AG09309 (cell line): ENCODE measurements around the gene FAM168A.

Experiments used
- DNase-seq: peaks from one replicate; pipeline ENCODE4 v3.0.0-alpha.2; 2010; ENCODE audit warnings: low read depth
- H3K4me3 ChIP-seq: 2 replicates; pipeline ENCODE4 v1.5.1; 2011; ENCODE audit warnings: mild to moderate bottlenecking, low read depth, low read length, moderate library complexity; ENCODE audit not compliant: control insufficient read depth
- TF ChIP-seq, protein P1 (sequence below): IDR thresholded peaks from 2 replicates; pipeline ENCODE4 v1.5.1; 2011; ENCODE audit warnings: mild to moderate bottlenecking, low read depth, low read length, inconsistent platforms; ENCODE audit not compliant: insufficient read depth, control insufficient read depth; ENCODE audit errors: missing control alignments

FAM168A gene

DNA sequence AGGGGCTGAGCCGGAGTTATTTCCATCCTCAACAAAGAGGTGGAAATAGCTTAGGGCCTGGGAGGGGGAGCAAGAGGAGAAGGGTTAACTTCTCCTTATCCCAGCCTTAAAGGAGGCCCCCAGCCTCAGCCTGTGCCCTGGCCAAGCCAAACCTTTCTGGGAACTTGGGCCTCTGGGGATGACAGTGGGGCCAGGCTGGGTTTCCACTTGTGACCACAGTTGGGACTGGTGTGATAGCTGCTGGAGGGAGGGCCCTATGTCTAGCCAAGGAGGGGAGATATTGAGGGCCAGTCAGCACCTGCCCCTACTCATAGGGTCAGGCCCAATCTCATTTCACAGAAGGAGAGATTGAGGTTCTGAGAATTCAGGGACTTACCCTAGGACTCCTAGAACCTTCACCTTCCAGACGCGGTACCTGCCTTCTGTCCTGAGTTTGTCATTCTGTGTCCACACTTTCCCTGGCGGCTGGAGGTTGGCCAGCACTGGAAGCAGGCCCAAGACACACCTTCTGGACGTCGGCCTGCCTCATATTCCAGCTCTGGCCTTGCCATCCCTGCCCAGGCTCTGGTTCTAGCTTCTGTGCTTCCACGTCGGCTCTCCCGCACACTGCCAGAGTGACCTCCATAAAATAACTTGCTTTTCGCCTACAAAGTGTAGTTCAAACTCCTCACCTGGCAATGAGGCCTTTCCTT, 218.6 kb downstream of the FAM168A start:
- no peak overlapping the region for H3K4me3 ChIP-seq
- TF ChIP-seq, protein P1, sequence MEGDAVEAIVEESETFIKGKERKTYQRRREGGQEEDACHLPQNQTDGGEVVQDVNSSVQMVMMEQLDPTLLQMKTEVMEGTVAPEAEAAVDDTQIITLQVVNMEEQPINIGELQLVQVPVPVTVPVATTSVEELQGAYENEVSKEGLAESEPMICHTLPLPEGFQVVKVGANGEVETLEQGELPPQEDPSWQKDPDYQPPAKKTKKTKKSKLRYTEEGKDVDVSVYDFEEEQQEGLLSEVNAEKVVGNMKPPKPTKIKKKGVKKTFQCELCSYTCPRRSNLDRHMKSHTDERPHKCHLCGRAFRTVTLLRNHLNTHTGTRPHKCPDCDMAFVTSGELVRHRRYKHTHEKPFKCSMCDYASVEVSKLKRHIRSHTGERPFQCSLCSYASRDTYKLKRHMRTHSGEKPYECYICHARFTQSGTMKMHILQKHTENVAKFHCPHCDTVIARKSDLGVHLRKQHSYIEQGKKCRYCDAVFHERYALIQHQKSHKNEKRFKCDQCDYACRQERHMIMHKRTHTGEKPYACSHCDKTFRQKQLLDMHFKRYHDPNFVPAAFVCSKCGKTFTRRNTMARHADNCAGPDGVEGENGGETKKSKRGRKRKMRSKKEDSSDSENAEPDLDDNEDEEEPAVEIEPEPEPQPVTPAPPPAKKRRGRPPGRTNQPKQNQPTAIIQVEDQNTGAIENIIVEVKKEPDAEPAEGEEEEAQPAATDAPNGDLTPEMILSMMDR, result no peak
- no peak for DNase-seq

DNA sequence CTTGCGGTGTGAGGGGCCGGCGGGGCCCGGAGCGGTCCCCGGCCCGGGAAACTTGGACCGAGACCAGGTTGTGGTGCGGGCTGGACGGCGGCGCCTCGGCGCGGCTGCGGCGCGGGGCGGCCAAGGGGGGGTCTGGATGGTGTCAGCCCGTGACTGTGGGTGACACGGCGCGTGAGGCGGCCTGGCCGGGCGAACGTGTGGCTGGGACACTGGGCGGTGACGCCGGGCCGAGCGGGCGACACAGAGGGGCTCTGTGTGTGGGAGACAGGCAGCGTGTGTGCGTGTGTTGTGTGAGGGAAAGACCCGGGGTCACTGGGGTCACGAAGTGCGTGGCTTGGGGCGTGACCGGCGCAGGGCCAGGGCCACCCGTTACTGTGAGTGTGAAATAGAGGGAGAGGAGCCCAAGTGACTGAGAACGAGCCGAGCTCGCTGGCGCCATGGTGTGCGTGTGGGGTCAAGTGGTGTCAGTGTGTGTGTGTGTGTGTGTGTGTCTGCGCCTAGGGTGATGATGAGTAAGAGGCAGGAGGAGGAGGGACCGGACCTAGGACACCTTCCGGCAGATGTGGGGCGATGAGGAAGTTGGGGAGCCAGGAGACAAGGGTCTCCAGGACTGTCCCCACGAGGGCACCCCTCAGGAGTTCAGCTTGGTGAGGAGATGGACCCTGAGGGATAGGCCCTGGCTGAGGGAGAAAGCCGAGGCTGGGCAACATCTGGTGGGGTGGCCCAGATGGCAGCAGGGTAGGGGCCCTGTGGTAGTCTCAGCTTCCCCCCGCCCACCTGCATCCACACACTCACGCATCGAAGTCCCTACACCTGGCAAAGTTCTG, 220.9 kb downstream of the FAM168A start:
- H3K4me3 ChIP-seq, result peak overlapping the region; percentile 80
- DNase-seq, result peak; percentile 69
- TF ChIP-seq, protein P1, result no peak

DNA sequence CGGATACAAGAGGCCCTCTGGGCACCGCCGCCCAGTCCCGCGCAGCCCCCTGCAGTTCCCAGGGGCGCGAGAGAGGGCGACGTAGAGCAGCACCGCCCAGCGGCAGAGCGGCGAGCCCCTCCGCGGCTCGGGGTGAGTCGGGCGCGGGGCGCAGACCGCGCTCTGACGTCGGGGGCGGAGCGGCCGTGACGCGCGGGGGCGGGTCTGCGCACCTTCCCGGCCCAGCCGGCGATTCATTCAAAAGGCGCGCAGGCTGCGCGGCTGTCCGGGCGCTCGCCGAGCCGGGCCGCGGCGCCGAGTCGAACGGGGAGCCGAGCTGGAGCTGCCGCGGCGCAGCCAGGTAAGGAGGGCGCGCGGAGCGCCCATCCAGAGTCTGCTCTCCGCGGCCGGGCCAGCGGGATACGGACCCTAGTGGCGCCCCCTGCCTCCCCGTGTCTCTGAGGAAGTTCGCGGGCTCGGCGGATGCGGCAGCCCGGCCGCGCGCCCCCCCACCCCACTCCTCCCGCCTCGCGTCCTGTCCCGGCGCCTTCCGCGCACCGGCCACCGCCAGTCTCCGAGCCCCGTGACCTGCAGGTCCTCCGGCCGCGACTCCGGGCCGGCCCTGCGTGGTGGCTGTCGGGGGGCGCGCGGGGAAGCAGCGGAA, 221.6 kb downstream of the FAM168A start, which contains the start of gene RELT:
Gene RELT, plus strand, starts transcription at position 240 of the 643 bp plus-strand sequence. CDS start 12,738 bp downstream, outside the sequence.
- peak; percentile 43 for DNase-seq
- H3K4me3 ChIP-seq, result peak within 1 kb of the TSS; percentile 80
- TF ChIP-seq, protein P1, result peak; percentile 68

DNA sequence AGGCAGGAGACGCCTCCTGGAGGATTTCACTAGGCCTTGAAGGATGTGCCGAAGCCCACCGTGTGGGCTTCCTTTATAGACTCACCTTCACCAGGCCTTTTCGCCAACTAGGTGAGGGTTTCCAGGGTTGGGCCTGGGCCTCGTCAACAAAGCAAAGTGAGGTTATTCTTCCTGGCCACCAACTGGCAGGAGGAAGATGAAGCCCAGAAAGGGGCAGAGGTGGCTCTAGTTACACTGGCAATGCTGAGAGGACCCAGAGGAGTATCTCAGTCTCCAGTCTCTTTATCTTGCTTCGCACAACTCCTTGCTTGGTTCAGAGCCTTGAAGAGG, 222.1 kb downstream of the FAM168A start:
- no peak overlapping the region for H3K4me3 ChIP-seq
- DNase-seq, result no peak
- TF ChIP-seq, protein P1, result no peak

DNA sequence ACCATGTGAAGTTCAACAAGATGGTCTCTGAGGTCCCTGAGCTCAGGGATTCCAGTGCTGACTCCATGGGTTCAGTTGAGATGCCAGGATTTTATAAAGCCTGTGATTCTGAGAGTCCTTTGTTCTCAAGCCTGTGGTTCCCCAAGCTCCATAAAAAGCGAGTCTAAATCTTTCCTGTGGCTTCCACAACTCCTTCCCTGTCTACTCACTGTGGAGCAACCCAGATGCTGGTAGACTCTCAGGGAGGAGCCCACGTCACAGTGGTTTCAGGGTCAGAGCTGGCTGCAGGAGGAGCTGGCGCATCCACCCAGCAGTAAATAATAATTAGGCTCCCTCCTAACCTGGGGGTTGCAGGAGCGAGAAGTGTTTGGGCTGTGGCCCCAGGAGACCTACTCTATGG, 223.8 kb downstream of the FAM168A start:
- H3K4me3 ChIP-seq, result no peak overlapping the region
- DNase-seq, result peak; percentile 61
- TF ChIP-seq, protein P1, result no peak

DNA sequence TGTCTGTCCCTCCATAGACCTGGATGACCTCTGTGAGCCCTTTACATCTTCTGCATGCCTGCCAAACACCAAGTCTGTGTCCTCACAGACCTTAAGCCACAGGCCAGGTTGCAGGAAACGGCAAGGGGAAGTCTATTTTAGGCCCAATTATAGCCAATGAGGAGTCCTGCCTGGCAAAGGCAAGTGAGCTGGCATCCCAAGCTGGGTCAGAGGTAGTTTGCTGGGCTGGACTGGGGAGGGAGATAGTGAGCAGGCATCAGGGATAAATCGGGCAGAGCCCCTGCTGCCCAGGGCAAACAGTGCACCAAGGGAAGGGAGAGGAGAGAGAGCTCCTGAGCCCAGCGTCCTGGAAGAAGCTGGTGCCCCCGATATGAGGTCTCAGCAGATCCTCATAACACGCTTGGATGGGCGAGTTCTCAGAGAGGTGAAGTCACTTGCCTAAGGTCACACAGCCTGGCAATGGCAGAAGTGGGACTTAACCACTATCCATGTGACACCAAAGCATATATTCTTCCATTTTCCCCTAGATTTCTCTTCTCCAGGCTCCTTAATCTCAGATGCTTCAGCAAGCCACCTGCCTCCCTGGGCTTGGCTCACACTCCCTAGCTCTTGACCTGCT, 225.4 kb downstream of the FAM168A start:
- H3K4me3 ChIP-seq, result no peak overlapping the region
- no peak for DNase-seq
- TF ChIP-seq, protein P1, result no peak
